GM12875 (cell line): Measurements from ENCODE around the gene SLCO3A1.
A peak's percentile ranks its signal among the peaks of the same experiment; 100 is the strongest.

Experiments
- H3K4me3 ChIP-seq: one replicate; pipeline ENCODE4 v1.5.1; 2011; ENCODE audit warnings: low read depth, low read length, control low read depth
- CTCF ChIP-seq: IDR thresholded peaks from 2 replicates; pipeline ENCODE4 v1.5.1; 2011; ENCODE audit warnings: low read depth, mild to moderate bottlenecking, control low read depth, inconsistent platforms, low read length, moderate library complexity, borderline replicate concordance; ENCODE audit not compliant: insufficient read depth

Gene SLCO3A1

GRCh38 chr15:91849749-91850161 is 3.8 kb upstream of the SLCO3A1 start:
- H3K4me3 ChIP-seq: no peak overlapping the region
- TF ChIP-seq CTCF: no peak

- no peak overlapping the region for H3K4me3 ChIP-seq
- peak; percentile 83 for TF ChIP-seq CTCF
Observed at GRCh38 chr15:91852741-91853510, 582 bp upstream of the SLCO3A1 start.

GRCh38 chr15:91853948-91854638 is 585 bp downstream of the SLCO3A1 start:
- TF ChIP-seq CTCF: no peak
- no peak overlapping the region for H3K4me3 ChIP-seq

GRCh38 chr15:91854639-91854990 is 1.1 kb downstream of the SLCO3A1 start:
- no peak for TF ChIP-seq CTCF
- H3K4me3 ChIP-seq: no peak overlapping the region

- no peak overlapping the region for H3K4me3 ChIP-seq
- no peak for TF ChIP-seq CTCF
Observed at GRCh38 chr15:91855241-91855640, 1.7 kb downstream of the SLCO3A1 start.

- no peak overlapping the region for H3K4me3 ChIP-seq
- TF ChIP-seq CTCF: no peak
Observed at GRCh38 chr15:91855684-91856489, 2.4 kb downstream of the SLCO3A1 start.

- no peak for TF ChIP-seq CTCF
- H3K4me3 ChIP-seq: no peak overlapping the region
Observed at GRCh38 chr15:91857224-91857585, 3.7 kb downstream of the SLCO3A1 start.
